Right hindlimb (tissue), 1 donor: ENCODE data around the gene DIAPH2.
"Not testable (repeated sequence)": the region's sequence is repeated elsewhere in the genome, so short reads cannot be mapped to it uniquely, and the experiment has no call there.

Experiments
- DNase-seq: peaks from one replicate; pipeline ENCODE4 v3.0.0-alpha.2; 2018

Gene DIAPH2

GRCh38 chrX:96834137-96834536 is 149.5 kb downstream of the DIAPH2 start:
- no peak for DNase-seq

GRCh38 chrX:96835660-96836289 is 151.1 kb downstream of the DIAPH2 start:
- DNase-seq: no peak

DNA sequence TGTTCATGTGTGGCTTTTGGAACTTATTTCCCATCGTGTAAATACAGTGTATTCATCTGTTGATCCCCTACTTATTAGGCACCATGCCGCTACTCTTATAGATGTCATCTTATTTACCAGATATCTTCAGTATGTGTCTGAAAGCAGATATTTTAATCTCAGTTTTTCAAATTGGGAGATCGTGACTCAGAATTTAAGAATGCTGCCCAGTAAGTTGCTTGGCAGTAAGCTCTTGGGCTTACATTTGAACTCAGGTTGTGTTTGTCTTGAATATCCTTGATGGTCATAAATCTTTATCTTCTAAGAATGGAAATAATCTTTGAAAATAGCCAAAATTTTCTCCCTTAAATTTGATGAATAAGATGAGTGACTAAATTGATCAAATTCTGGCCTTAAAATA is 153.2 kb downstream of the DIAPH2 start:
- DNase-seq: no peak

GRCh38 chrX:96838537-96838936 is 153.9 kb downstream of the DIAPH2 start:
- no peak for DNase-seq

DNA sequence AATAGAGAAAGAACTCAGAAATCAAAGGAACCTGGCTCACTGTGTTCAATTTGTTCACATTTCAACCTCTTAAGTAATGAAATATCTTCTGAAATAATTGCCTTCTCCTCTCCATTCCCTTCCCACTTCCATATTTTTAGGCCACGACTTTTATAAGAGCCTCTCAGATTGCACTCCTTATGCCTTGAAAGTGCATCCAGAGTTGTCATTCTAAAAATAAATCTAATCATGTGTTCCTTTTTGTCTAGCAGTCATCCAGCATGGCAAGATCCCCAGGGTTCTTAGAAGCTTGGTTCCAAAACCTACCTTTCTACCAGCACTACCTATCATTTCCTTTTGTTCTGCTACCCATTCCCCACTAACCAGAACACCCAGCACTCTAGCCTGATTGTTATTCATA is 156.7 kb downstream of the DIAPH2 start:
- DNase-seq: no peak

DNA sequence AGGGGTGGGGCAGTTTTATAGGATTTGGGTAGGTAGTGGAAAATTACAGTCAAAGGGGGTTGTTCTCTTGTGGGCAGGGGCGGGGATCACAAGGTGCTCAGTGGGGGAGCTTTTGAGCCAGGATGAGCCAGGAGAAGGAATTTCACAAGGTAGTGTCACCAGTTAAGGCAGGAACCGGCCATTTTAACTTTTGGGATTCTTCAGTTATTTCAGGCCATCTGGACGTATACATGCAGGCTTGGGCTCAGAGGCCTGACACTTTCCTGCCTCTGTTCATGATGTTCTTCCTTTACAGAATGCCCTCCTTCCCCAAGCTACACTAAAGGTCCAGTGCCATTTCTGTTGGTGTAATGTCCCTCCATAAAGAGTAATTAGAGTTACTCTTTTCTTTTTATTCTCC is 157.2 kb downstream of the DIAPH2 start:
- not testable (repeated sequence) for DNase-seq

DNA sequence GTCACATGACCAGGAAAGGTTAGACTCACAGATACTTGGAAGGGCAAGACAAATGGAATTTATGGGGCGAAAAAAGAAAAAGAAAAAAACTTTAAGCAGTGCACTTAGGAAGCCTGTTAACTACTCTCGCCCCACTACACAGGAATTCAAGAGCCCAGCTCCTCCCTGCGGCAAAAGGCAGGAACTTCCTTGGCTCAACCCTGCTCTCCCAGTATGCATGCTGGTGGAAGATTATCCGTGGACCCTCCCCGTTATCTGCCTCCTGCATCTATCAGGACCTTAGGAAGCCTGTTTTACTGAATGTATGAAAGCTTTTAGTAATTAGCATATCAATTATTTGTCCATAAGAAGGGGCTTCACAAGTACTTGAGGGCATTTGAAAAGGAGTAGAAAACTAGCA is 158.9 kb downstream of the DIAPH2 start:
- DNase-seq: no peak

DNA sequence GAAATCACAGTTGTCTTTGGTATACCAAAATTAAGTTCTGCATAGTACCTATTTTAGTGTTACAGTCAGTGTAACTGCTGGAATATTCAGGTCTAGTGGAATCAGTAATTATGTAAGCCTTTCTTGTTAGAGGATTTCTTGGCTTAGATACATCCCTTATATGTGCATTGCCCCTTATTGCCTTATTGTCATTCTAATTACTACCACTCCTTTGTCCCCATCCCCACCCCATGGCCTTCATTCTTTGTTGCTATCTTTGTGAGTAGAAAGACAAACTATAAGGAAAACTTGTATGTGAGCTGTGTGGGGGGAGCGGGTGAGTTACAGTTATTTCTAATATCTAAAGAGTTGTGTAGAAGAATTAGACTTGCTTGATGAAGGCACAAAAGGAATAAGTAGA is 162.2 kb downstream of the DIAPH2 start:
- no peak for DNase-seq

DNA sequence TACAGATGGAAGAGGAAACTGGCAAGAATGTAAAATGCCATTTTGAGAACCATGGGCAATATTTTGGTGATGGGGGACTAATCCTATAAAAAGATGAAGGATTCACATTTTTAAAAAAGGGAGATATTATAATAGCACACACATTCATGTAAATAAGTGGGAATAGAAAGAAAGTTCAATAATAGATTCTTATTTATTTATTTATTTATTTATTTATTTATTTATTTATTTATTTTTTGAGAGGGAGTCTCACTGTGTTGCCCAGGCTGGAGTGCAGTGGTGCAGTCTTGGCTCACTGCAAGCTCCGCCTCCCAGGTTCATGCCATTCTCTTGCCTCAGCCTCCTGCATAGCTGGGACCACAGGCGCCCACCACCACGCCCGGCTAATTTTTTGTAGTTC is 174.8 kb downstream of the DIAPH2 start:
- not testable (repeated sequence) for DNase-seq

GRCh38 chrX:96861218-96861617 is 176.6 kb downstream of the DIAPH2 start:
- no peak for DNase-seq

GRCh38 chrX:96861661-96862060 is 177.0 kb downstream of the DIAPH2 start:
- DNase-seq: no peak

- DNase-seq: no peak
These were observed 199.0 kb downstream of the DIAPH2 start, which contains the start of gene RPA4 for GRCh38 chrX:96883608-96884007. TSS of gene RPA4 (plus strand) at chrX:96883908. CDS start at chrX:96884311, 403 bp downstream.

DNA sequence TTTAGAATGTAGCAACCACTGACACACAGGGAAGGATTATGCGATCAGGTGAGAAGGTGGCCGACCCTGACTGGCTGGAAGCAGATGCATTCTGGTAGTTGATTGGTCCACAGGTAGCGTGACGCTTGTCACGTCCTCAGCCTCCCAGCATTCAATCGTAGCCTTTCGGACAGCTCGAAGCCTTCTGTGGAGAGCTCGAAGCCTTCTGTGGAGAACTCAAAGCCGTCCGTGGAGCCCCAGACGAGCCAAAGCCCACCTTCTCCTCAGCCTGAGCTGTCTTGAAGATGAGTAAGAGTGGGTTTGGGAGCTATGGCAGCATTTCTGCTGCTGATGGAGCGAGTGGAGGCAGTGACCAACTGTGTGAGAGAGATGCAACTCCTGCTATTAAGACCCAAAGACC is 199.4 kb downstream of the DIAPH2 start:
- no peak for DNase-seq

DNA sequence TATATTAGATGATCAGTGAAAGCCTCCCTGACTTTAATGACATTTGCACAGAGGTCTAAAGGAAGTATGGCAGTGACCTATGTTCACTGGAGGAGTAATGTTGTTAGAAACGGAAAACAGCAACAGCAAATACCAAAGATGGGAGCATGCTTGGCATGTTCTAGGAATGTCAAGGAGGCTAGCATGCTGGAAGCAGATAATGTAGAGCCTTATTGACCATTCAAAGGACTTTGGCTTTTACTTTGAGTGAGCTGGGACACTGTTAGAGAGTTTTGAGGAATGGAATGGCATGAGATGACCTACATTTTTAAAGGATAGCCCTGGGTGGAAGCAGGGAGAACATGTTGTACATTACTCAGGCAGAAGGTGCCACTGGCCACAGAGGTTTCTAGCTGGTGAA is 205.1 kb downstream of the DIAPH2 start:
- DNase-seq: no peak

DNA sequence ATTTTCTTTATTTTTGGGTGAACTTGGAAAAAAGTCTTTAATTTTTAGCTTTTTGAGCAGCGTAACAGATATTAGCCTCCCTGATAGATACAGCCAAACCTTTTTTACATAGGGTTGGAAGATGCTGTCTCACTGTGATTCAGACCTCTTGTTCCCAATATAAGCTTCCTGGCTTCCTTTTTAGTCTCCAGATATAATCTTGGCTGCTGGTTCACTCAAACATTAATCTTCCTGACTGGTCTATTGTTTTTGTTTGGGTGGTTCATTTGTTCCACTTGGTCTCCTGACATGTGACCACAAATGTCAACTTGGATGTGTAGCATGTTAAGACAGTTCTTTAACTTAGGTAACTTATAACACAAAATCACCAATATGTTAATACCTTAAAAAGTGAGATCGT is 222.1 kb downstream of the DIAPH2 start:
- no peak for DNase-seq

DNA sequence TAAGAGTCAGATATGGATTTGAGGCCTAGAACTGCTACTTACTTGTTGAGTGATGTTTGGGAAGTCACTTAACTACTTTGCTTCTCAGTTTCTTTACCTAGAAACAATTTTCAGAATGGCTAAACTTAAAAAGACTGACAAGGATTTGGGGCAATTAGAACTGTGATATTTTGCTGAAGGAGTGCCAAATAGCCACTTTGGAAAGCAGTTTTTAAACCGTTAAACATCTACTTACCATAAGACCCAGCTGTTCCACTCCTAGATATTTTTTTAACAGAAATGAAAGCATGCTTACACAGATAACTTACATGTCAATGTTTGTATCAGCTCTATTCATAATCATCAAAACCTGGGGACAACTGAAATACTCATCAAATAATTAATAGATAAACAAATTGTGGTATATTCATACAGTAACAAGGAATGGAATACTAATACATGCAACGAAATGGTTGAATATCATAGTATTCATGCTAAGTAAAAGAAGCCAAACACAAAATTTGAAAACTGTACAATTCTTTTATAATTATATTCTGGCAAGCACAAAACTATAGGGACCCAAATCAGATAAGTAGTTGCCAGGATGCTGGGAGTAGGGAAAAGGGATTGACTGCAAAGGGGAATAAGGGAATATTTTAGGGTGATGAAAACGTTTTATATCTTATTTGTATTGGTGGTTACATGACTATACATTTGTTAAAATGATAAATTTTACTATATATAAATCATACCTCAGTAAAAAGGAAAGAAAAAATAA is 223.1 kb downstream of the DIAPH2 start:
- DNase-seq: no peak

DNA sequence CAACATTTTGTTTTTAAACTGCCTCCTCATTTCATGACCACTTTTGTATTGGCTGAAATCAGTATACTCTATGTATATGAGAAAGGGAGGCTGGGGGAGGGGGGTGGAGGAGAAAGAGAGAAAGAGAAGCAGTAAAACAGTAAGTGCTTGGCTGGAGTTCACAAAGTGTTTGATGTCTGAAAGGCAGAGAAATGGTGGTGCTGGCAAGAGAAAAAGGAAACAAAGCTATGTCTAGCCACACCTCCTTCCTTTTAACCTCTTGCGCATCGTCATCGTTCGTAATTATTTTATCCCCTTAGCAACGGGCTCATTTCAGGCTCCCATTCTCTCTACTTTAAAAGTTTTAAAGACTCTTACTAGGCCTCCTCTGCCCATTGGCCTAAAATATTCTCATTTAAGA is 224.6 kb downstream of the DIAPH2 start:
- DNase-seq: no peak

DNA sequence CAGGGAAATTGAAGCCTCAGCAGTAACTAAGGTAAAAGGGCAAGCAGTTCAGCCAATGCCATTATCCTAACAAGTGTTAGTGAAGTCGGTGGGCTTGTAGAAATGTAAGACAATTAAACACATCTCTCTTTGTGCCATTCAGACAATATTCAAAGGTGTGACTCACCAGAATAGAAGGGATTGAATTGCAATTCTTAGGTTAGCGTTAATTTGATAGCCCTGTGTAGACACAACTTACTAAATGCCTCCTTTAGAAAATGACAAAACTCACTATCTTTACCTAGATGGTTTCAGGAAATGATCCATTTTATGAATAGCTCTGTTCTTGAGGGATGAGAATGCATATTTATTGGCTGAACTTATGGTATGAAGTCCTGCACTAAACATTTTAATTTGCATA is 234.2 kb downstream of the DIAPH2 start:
- DNase-seq: no peak

- no peak for DNase-seq
These were observed 235.0 kb downstream of the DIAPH2 start for GRCh38 chrX:96919672-96920071.

DNA sequence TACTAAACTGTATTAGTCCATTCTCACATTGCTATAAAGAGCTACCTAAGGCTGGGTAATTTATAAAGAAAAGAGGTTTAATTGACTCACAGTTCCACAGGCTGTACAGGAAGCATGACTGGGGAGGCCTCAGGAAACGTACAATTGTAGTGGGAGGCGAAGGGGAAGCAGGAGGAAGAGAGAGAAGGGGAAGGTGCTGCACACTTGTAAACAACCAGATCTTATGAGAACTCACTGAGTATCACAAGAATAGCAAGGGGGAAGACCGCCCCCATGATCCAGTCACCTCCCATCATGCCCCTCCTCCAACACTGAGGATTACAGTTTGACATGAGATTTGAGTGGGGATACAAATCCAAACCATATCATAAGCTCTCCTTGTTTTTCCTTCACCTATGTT is 239.9 kb downstream of the DIAPH2 start:
- no peak for DNase-seq

- DNase-seq: no peak
These were observed 244.4 kb downstream of the DIAPH2 start for GRCh38 chrX:96929036-96929435.

GRCh38 chrX:96957718-96958117 is 273.1 kb downstream of the DIAPH2 start:
- no peak for DNase-seq

DNA sequence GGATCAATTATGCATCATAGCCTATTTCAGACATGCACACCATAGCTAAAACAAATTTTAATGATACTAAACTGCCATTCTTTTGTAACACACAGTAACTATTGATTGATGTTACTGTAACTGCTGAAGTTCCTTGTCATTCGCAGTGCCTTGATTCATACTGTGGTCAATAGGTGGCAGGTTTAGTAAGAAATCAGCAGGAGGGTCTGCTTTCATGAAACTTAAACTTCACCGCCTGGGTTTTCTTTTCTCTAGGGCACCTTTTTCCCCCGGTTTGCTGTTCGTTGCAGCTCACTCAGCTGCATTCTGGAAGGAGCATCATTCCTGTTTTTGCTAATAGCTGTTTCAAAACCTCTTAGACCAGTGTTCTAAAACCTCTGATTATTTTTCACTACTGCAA is 287.2 kb downstream of the DIAPH2 start:
- no peak for DNase-seq

DNA sequence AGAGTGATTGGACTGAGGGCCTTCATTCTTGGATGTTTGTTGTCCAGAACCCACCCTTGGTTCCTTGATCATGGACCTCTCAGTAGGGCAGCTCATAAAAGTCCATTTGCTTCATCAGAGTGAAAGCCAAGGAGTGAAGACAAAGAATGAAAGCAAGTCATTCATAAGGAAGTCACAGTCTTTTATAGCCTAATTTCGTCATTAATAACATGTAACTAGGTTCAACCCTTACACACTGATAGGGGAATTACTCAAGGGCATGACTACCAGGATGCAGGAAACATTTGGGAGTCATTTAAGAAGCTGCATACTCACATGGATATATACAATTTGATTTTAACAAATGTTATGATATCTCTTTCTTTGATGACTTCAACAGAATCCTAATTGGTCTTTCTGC is 294.3 kb downstream of the DIAPH2 start:
- DNase-seq: no peak

GRCh38 chrX:96979766-96980165 is 295.1 kb downstream of the DIAPH2 start:
- DNase-seq: peak; percentile 19
